Neutrophil (primary cell): ENCODE data around the gene MAST4.

Experiments used
- H3K27ac ChIP-seq: fragments of 200-600 bp; sonication (generic); 2 replicates; pipeline ENCODE4 v1.5.1; 2016; ENCODE audit warnings: mild to moderate bottlenecking, moderate library complexity
- H3K27me3 ChIP-seq: fragments of 200-600 bp; sonication (generic); 2 replicates; pipeline ENCODE4 v1.6.0; 2016; ENCODE audit warnings: mild to moderate bottlenecking
- H3K36me3 ChIP-seq: fragments of 200-600 bp; sonication (generic); 2 replicates; pipeline ENCODE4 v1.5.1; 2017
- H3K4me1 ChIP-seq, 2 experiments: fragments of 200-600 bp in 1 of 2; sonication (generic) in 1 of 2; 1 replicate in 1 of 2; 2 replicates in 1 of 2; pipeline versions ENCODE4 v1.5.1 to v1.6.1; 2013 to 2016; ENCODE audit warnings: low read depth in 1 of 2, low read length in 1 of 2, mild to moderate bottlenecking in 1 of 2, moderate library complexity in 1 of 2; ENCODE audit not compliant: control insufficient read depth in 1 of 2, insufficient read depth in 1 of 2
- H3K4me3 ChIP-seq, 2 experiments: fragments of 200-600 bp in 1 of 2; sonication (generic) in 1 of 2; 1 replicate in 1 of 2; 2 replicates in 1 of 2; pipeline ENCODE4 v1.5.1; 2013 to 2016; ENCODE audit warnings: low read depth in 1 of 2, low read length in 1 of 2, mild to moderate bottlenecking in 1 of 2, moderate library complexity in 1 of 2
- H3K9me3 ChIP-seq: fragments of 200-600 bp; sonication (generic); 2 replicates; pipeline ENCODE4 v1.5.1; 2016
- CTCF ChIP-seq: fragments of 200-600 bp; sonication (generic); IDR thresholded peaks from 2 replicates; pipeline ENCODE4 v1.5.1; 2016; ENCODE audit warnings: antibody characterized with exemption

The MAST4 gene

GRCh38 chr5:66881480-66882161 is 285.4 kb downstream of the MAST4 start:
- Histone ChIP-seq H3K27me3 (no peaks in the 10 kb centered on the region), H3K9me3 (no peaks in the 10 kb centered on the region), H3K27ac (no peak overlapping the region), H3K36me3 (no peaks in the 10 kb centered on the region), H3K4me1 (no peaks in the 10 kb centered on the region), H3K4me3 (no peak overlapping the region)
- no peak for TF ChIP-seq CTCF

GRCh38 chr5:66882606-66883227 is 286.5 kb downstream of the MAST4 start:
- no peak for TF ChIP-seq CTCF
- no peak overlapping the region for H3K27ac ChIP-seq

GRCh38 chr5:66884564-66885243 is 288.5 kb downstream of the MAST4 start:
- no peak for TF ChIP-seq CTCF
- Histone ChIP-seq H3K9me3 (no peaks in the 10 kb centered on the region), H3K36me3 (no peaks in the 10 kb centered on the region), H3K27me3 (no peaks in the 10 kb centered on the region), H3K27ac (no peak overlapping the region), H3K4me3 (no peak overlapping the region), H3K4me1 (no peaks in the 10 kb centered on the region)

More at GRCh38 chr5:66882606-66883227, 286.5 kb downstream of the MAST4 start:
- Histone ChIP-seq H3K27me3 (no peaks in the 10 kb centered on the region), H3K9me3 (no peaks in the 10 kb centered on the region), H3K4me1 (no peaks in the 10 kb centered on the region), H3K36me3 (no peaks in the 10 kb centered on the region), H3K4me3 (no peak overlapping the region)

- Histone ChIP-seq H3K27ac (no peak overlapping the region), H3K36me3 (no peaks in the 10 kb centered on the region), H3K27me3 (peaks cover 3% of the 10 kb centered on the region), H3K4me3 (no peak overlapping the region), H3K9me3 (no peaks in the 10 kb centered on the region), H3K4me1 (no peaks in the 10 kb centered on the region)
- no peak for TF ChIP-seq CTCF
Measured at GRCh38 chr5:66886941-66887340, 290.7 kb downstream of the MAST4 start.

- TF ChIP-seq CTCF = no peak
Measured at GRCh38 chr5:66888613-66889012, 292.4 kb downstream of the MAST4 start.

More at GRCh38 chr5:66888613-66889012, 292.4 kb downstream of the MAST4 start:
- Histone ChIP-seq H3K4me3 (no peak overlapping the region), H3K36me3 (no peaks in the 10 kb centered on the region), H3K27me3 (peaks cover 3% of the 10 kb centered on the region), H3K27ac (no peak overlapping the region), H3K9me3 (no peaks in the 10 kb centered on the region), H3K4me1 (no peaks in the 10 kb centered on the region)
